Trophoblast cell (in vitro differentiated cells and primary cell): Measurements from ENCODE around the gene CALN1.

ENCODE experiments used
- DNase-seq, 2 donors: peaks; one replicate each; pipeline ENCODE4 v3.0.0-alpha.2; 2016
- H2AFZ ChIP-seq: 2 replicates; pipeline ENCODE4 v1.6.1; 2013; ENCODE audit warnings: low read length, moderate library complexity, mild to moderate bottlenecking; ENCODE audit not compliant: insufficient read depth, poor library complexity
- H2AK5ac ChIP-seq: 2 replicates; pipeline ENCODE4 v1.6.1; 2013; ENCODE audit warnings: mild to moderate bottlenecking, low read length
- H2BK120ac ChIP-seq: 2 replicates; pipeline ENCODE4 v1.6.1; 2013; ENCODE audit warnings: low read length, mild to moderate bottlenecking, moderate library complexity; ENCODE audit not compliant: insufficient read depth, poor library complexity
- H2BK12ac ChIP-seq: 2 replicates; pipeline ENCODE4 v1.6.1; 2013; ENCODE audit warnings: mild to moderate bottlenecking, low read length, moderate library complexity
- H2BK5ac ChIP-seq: 2 replicates; pipeline ENCODE4 v1.6.1; 2013; ENCODE audit warnings: low read length, low read depth, moderate library complexity, mild to moderate bottlenecking; ENCODE audit not compliant: poor library complexity
- H3K14ac ChIP-seq: 2 replicates; pipeline ENCODE4 v1.6.1; 2013; ENCODE audit warnings: mild to moderate bottlenecking, low read length
- H3K18ac ChIP-seq: 2 replicates; pipeline ENCODE4 v1.6.1; 2013; ENCODE audit warnings: mild to moderate bottlenecking, low read length
- H3K23ac ChIP-seq: 2 replicates; pipeline ENCODE4 v1.6.1; 2013; ENCODE audit warnings: low read length
- H3K27ac ChIP-seq: 2 replicates; pipeline ENCODE4 v1.5.1; 2013; ENCODE audit warnings: low read depth, mild to moderate bottlenecking, inconsistent platforms, low read length, moderate library complexity
- H3K27me3 ChIP-seq: 2 replicates; pipeline ENCODE4 v1.6.1; 2013; ENCODE audit warnings: inconsistent platforms, mild to moderate bottlenecking, low read length, moderate library complexity; ENCODE audit not compliant: insufficient read depth
- H3K36me3 ChIP-seq, 2 experiments: 1 replicate in 1 of 2; 2 replicates in 1 of 2; pipeline ENCODE4 v1.6.1; 2013; ENCODE audit warnings: low read length in 2 of 2, mild to moderate bottlenecking in 2 of 2, moderate library complexity in 1 of 2; ENCODE audit not compliant: insufficient read depth in 2 of 2, control insufficient read depth in 1 of 2
- H3K4ac ChIP-seq: 2 replicates; pipeline ENCODE4 v1.6.1; 2013; ENCODE audit warnings: low read depth, mild to moderate bottlenecking, low read length, moderate library complexity
- H3K4me1 ChIP-seq, 2 experiments: 1 replicate in 1 of 2; 2 replicates in 1 of 2; pipeline ENCODE4 v1.6.1; 2013; ENCODE audit warnings: low read length in 2 of 2, mild to moderate bottlenecking in 2 of 2, moderate library complexity in 1 of 2; ENCODE audit not compliant: insufficient read depth in 2 of 2, control insufficient read depth in 1 of 2
- H3K4me2 ChIP-seq: 2 replicates; pipeline ENCODE4 v1.6.1; 2013; ENCODE audit warnings: inconsistent platforms, mild to moderate bottlenecking, low read length, moderate library complexity
- H3K4me3 ChIP-seq: 2 replicates; pipeline ENCODE4 v1.5.1; 2013; ENCODE audit warnings: mild to moderate bottlenecking, low read depth, low read length, inconsistent platforms
- H3K79me1 ChIP-seq: one replicate; pipeline ENCODE4 v1.6.1; 2013; ENCODE audit warnings: low read length
- H3K79me2 ChIP-seq: 2 replicates; pipeline ENCODE4 v1.6.1; 2013; ENCODE audit warnings: low read length, mild to moderate bottlenecking; ENCODE audit not compliant: control insufficient read depth, insufficient read depth, poor library complexity
- H3K9ac ChIP-seq: 2 replicates; pipeline ENCODE4 v1.6.1; 2013; ENCODE audit warnings: mild to moderate bottlenecking, low read length
- H3K9me3 ChIP-seq: 2 replicates; pipeline ENCODE4 v1.6.1; 2013; ENCODE audit warnings: low read depth, mild to moderate bottlenecking, control low read depth, inconsistent platforms, low read length; ENCODE audit not compliant: insufficient read depth
- H4K12ac ChIP-seq: 2 replicates; pipeline ENCODE4 v1.6.1; 2013; ENCODE audit warnings: low read depth, mild to moderate bottlenecking, low read length, moderate library complexity
- H4K8ac ChIP-seq: 2 replicates; pipeline ENCODE4 v1.6.1; 2013; ENCODE audit warnings: low read depth, mild to moderate bottlenecking, low read length, moderate library complexity
- H4K91ac ChIP-seq: one replicate; pipeline ENCODE4 v1.6.1; 2013; ENCODE audit warnings: low read depth, mild to moderate bottlenecking, low read length, moderate library complexity
- WGBS: extraction: QIAGEN DNeasy Blood & Tissue Kit; methylation state at CpG from one replicate; pipeline ENCODE4 v1.1.7; 2013; ENCODE audit warnings: missing lambda C conversion rate; ENCODE audit not compliant: insufficient read length, insufficient coverage; ENCODE audit errors: extremely low coverage; 5-methylcytosine and 5-hydroxymethylcytosine counted together

The CALN1 gene

GRCh38 chr7:71782051-71782450, 630.1 kb downstream of the CALN1 start:
- H3K4ac ChIP-seq, result no peak overlapping the region
- H3K23ac ChIP-seq, result no peak overlapping the region
- H3K4me1 ChIP-seq, result no peaks in the 10 kb centered on the region
- H2BK5ac ChIP-seq, result no peak overlapping the region
- no peak overlapping the region for H3K4me3 ChIP-seq
- H4K8ac ChIP-seq, result no peak overlapping the region
- no peak overlapping the region for H3K27ac ChIP-seq
- no peak overlapping the region for H3K4me2 ChIP-seq
- no peaks in the 10 kb centered on the region for H3K27me3 ChIP-seq
- H3K14ac ChIP-seq, result no peak overlapping the region
- no peak overlapping the region for H3K9ac ChIP-seq
- H4K91ac ChIP-seq, result no peak overlapping the region
- H3K9me3 ChIP-seq, result peaks cover 7% of the 10 kb centered on the region
- no peaks in the 10 kb centered on the region for H3K79me2 ChIP-seq
- no peaks in the 10 kb centered on the region for H3K36me3 ChIP-seq
- no CpG with 5 or more reads among the region's 3 CpGs for WGBS
- no peak overlapping the region for H2BK12ac ChIP-seq
- H2AFZ ChIP-seq, result no peak overlapping the region
- no peak for DNase-seq
- H2BK120ac ChIP-seq, result no peak overlapping the region
- H3K79me1 ChIP-seq, result no peaks in the 10 kb centered on the region
- no peak overlapping the region for H2AK5ac ChIP-seq
- no peak overlapping the region for H4K12ac ChIP-seq
- H3K18ac ChIP-seq, result no peak overlapping the region

GRCh38 chr7:71780282-71780681, 631.9 kb downstream of the CALN1 start:
- H3K4me2 ChIP-seq, result no peak overlapping the region
- WGBS, result no CpG with 5 or more reads among the region's 7 CpGs
- no peak overlapping the region for H2BK12ac ChIP-seq
- no peak overlapping the region for H2AK5ac ChIP-seq
- no peak overlapping the region for H2BK120ac ChIP-seq
- H3K79me2 ChIP-seq, result no peaks in the 10 kb centered on the region
- H2AFZ ChIP-seq, result no peak overlapping the region
- no peak overlapping the region for H4K91ac ChIP-seq
- H3K9ac ChIP-seq, result no peak overlapping the region
- no peak overlapping the region for H4K12ac ChIP-seq
- no peak overlapping the region for H3K18ac ChIP-seq
- no peak for DNase-seq
- no peak overlapping the region for H3K23ac ChIP-seq
- no peak overlapping the region for H4K8ac ChIP-seq
- no peaks in the 10 kb centered on the region for H3K36me3 ChIP-seq
- H3K27me3 ChIP-seq, result no peaks in the 10 kb centered on the region
- H2BK5ac ChIP-seq, result no peak overlapping the region
- H3K4me1 ChIP-seq, result no peaks in the 10 kb centered on the region
- no peaks in the 10 kb centered on the region for H3K9me3 ChIP-seq
- H3K14ac ChIP-seq, result no peak overlapping the region
- no peak overlapping the region for H3K27ac ChIP-seq
- no peak overlapping the region for H3K4ac ChIP-seq
- no peak overlapping the region for H3K4me3 ChIP-seq
- H3K79me1 ChIP-seq, result no peaks in the 10 kb centered on the region

GRCh38 chr7:71777278-71777677, 634.9 kb downstream of the CALN1 start:
- no peak overlapping the region for H3K4me3 ChIP-seq
- no peak overlapping the region for H3K4ac ChIP-seq
- H3K27me3 ChIP-seq, result no peaks in the 10 kb centered on the region
- no peak overlapping the region for H4K12ac ChIP-seq
- H3K27ac ChIP-seq, result no peak overlapping the region
- no peak overlapping the region for H2AFZ ChIP-seq
- DNase-seq, result no peak
- H3K4me1 ChIP-seq, result no peaks in the 10 kb centered on the region
- no peaks in the 10 kb centered on the region for H3K9me3 ChIP-seq
- no peak overlapping the region for H4K8ac ChIP-seq
- H2BK12ac ChIP-seq, result no peak overlapping the region
- H3K36me3 ChIP-seq, result no peaks in the 10 kb centered on the region
- no peak overlapping the region for H2AK5ac ChIP-seq
- no peak overlapping the region for H2BK5ac ChIP-seq
- no CpG with 5 or more reads among the region's 8 CpGs for WGBS
- H2BK120ac ChIP-seq, result no peak overlapping the region
- no peak overlapping the region for H4K91ac ChIP-seq
- no peak overlapping the region for H3K14ac ChIP-seq
- no peak overlapping the region for H3K9ac ChIP-seq
- H3K4me2 ChIP-seq, result no peak overlapping the region
- no peak overlapping the region for H3K23ac ChIP-seq
- no peaks in the 10 kb centered on the region for H3K79me1 ChIP-seq
- no peak overlapping the region for H3K18ac ChIP-seq
- no peaks in the 10 kb centered on the region for H3K79me2 ChIP-seq

- Histone ChIP-seq H3K27me3 (no peaks in the 10 kb centered on the region), H3K79me1 (no peaks in the 10 kb centered on the region), H3K4me1 (no peaks in the 10 kb centered on the region), H3K4ac (no peak overlapping the region), H2AK5ac (no peak overlapping the region), H2BK5ac (no peak overlapping the region), H4K8ac (no peak overlapping the region), H4K12ac (no peak overlapping the region), H3K9me3 (no peaks in the 10 kb centered on the region), H2AFZ (no peak overlapping the region), H3K36me3 (no peaks in the 10 kb centered on the region), H3K4me2 (no peak overlapping the region), H3K79me2 (no peaks in the 10 kb centered on the region), H3K27ac (no peak overlapping the region), H3K14ac (no peak overlapping the region), H3K9ac (no peak overlapping the region), H4K91ac (no peak overlapping the region), H2BK120ac (no peak overlapping the region), H3K23ac (no peak overlapping the region), H2BK12ac (no peak overlapping the region), H3K18ac (no peak overlapping the region), H3K4me3 (no peak overlapping the region)
- no peak for DNase-seq
- WGBS, result no CpG with 5 or more reads among the region's 9 CpGs
Observed at GRCh38 chr7:71776726-71777125, 635.4 kb downstream of the CALN1 start.
